K562 (cell line): ENCODE measurements around the gene PGP. TPM values are rescaled to one million over a fixed set of nuclear protein-coding genes. Genes with fewer than 3 reads are reported as not detected.

ENCODE experiments used
- CREB5 ChIP-seq: fragments of 250-450 bp; sonication (Bioruptor Pico); IDR thresholded peaks from 2 replicates; pipeline ENCODE4 v1.5.0; 2020; ENCODE audit warnings: mild to moderate bottlenecking
- DDX20 ChIP-seq: fragments of 450-650 bp; IDR thresholded peaks from 2 replicates; pipeline ENCODE4 v1.6.1; 2016; ENCODE audit warnings: missing genetic modification characterization, low read depth, mild to moderate bottlenecking, missing compliant biosample characterization, moderate library complexity
- HMG20B ChIP-seq: fragments of 250-450 bp; sonication (Bioruptor Pico); IDR thresholded peaks from 2 replicates; pipeline ENCODE4 v1.5.0; 2021; ENCODE audit warnings: mild to moderate bottlenecking
- MAFK ChIP-seq: IDR thresholded peaks from 2 replicates; pipeline ENCODE4 v1.6.1; 2011; ENCODE audit warnings: low read length, improper control_type of control experiment
- NFRKB ChIP-seq: fragments of 450-650 bp; IDR thresholded peaks from 2 replicates; pipeline ENCODE4 v1.6.1; 2016; ENCODE audit warnings: low read depth
- OTX1 ChIP-seq: fragments of 450-650 bp; formaldehyde crosslinking; IDR thresholded peaks from 2 replicates; pipeline ENCODE4 v1.4.0; 2022; ENCODE audit warnings: mild to moderate bottlenecking
- RB1 ChIP-seq: fragments of 450-650 bp; IDR thresholded peaks from 2 replicates; pipeline ENCODE4 v1.6.1; 2017; ENCODE audit warnings: low read depth, mild to moderate bottlenecking
- SNAPC5 ChIP-seq: fragments of 250-450 bp; sonication (Bioruptor Pico); IDR thresholded peaks from 2 replicates; pipeline ENCODE4 v1.8.0; 2021; ENCODE audit warnings: moderate library complexity, mild to moderate bottlenecking, inconsistent platforms
- ZBTB49 ChIP-seq: sonication (generic); formaldehyde crosslinking; IDR thresholded peaks from 2 replicates; pipeline ENCODE4 v1.8.0; 2022; ENCODE audit warnings: missing genetic modification reagents, mild to moderate bottlenecking, borderline replicate concordance
- ZNF197 ChIP-seq: fragments of 200-800 bp; sonication (Bioruptor generic); IDR thresholded peaks from 2 replicates; pipeline ENCODE4 v1.6.1; 2016; ENCODE audit warnings: low read depth, missing genetic modification characterization, missing compliant biosample characterization
- ZNF407 ChIP-seq: fragments of 450-650 bp; IDR thresholded peaks from 2 replicates; pipeline ENCODE4 v1.6.1; 2016; ENCODE audit warnings: low read depth
- ZNF76 ChIP-seq: fragments of 250-450 bp; sonication (Bioruptor Pico); IDR thresholded peaks from 2 replicates; pipeline ENCODE4 v1.4.0; 2020; ENCODE audit warnings: mild to moderate bottlenecking, moderate library complexity, borderline replicate concordance
- polyA plus RNA-seq, 8 experiments: library from polyadenylated mRNA; depleted of rRNA in 4 of 8; stranded (reverse) in 5 of 8; unstranded in 3 of 8; fragments of >200 nt; fragmentation: Nextera tagmentation in 2 of 8; fragmentation: Illumina TruSeq in 1 of 8; extraction: Ambion mirVana in 2 of 8; extraction: Trizol in 1 of 8; gene quantifications; 2 replicates each; pipeline versions ENCODE4 v1.2.1 to v1.2.3, GENCODE V29; 2011 to 2014; ENCODE audit warnings: inconsistent platforms in 1 of 8, missing spikeins in 1 of 8
- total RNA-seq, 7 experiments: library from RNA; depleted of rRNA in 6 of 7; stranded (reverse); fragments of >200 nt in 6 of 7; fragmentation: Illumina TruSeq in 2 of 7; extraction: Trizol in 2 of 7; gene quantifications; 2 replicates each; pipeline versions ENCODE4 v1.2.1 to v1.2.3, GENCODE V29; 2011 to 2021; ENCODE audit warnings: low replicate concordance in 1 of 7

The PGP gene
- total and polyA plus RNA-seq, 9 of the 15 experiments (the other 6 are each of a cell fraction or from before 2014, with no cell fraction given), result 1.1 to 57.6 (median 19.6) TPM

- TF ChIP-seq CREB5 (CRISPR knock-in tag) (no peak), ZNF76 (no peak), DDX20 (tag) (no peak), ZNF407 (no peak), MAFK (no peak), NFRKB (peak; percentile 77; the same call in 1 of the 2 replicates), SNAPC5 (no peak), ZNF197 (no peak), HMG20B (CRISPR knock-in tag) (no peak), RB1 (peak; percentile 97), OTX1 (CRISPR knock-in tag) (no peak), ZBTB49 (CRISPR knock-in tag) (no peak)
Measured at GRCh38 chr16:2251296-2252111, 36.9 kb upstream of the PGP start, which contains the start of gene ECI1 (continued).
